Measurements from ENCODE around the gene BICDL2.

- TF ChIP-seq RAD21 (IDR thresholded peaks at IDR 0.05; ENCODE audit: low read length) (no peak), PBX3 (IDR thresholded peaks at IDR 0.05) (no peak), MXI1 (IDR thresholded peaks at IDR 0.05; ENCODE audit: low read depth, low read length) (no peak), GABPA (IDR thresholded peaks at IDR 0.05; ENCODE audit: low read depth) (no peak), CTCF (IDR thresholded peaks at IDR 0.05) (no peak), ZBTB33 (IDR thresholded peaks at IDR 0.05; ENCODE audit: borderline replicate concordance, low read depth) (no peak), NRF1 (IDR thresholded peaks at IDR 0.05; ENCODE audit: low read depth, low read length) (no peak), FOSL2 (IDR thresholded peaks at IDR 0.05; ENCODE audit: borderline replicate concordance, low read depth) (no peak)
Observed at GRCh38 chr16:3047387-3047720, 10.6 kb upstream of the BICDL2 start.

Data from SK-N-SH (cell line).